SK-N-SH (cell line): ENCODE data around the gene COIL.

Experiments used
- CHD2 ChIP-seq: fragments of 150-350 bp; IDR thresholded peaks from 2 replicates; pipeline ENCODE4 v1.6.1; 2018; ENCODE audit warnings: low read length; ENCODE audit not compliant: partially characterized antibody
- CTCF ChIP-seq: fragments of 200-600 bp; sonication (generic); IDR thresholded peaks from 2 replicates; pipeline ENCODE4 v1.6.1; 2017; ENCODE audit warnings: antibody characterized with exemption, mild to moderate bottlenecking, moderate library complexity
- ELF1 ChIP-seq: IDR thresholded peaks from 2 replicates; pipeline ENCODE4 v1.4.0; 2012
- EZH2phosphoT487 ChIP-seq: fragments of 200-600 bp; sonication (generic); IDR thresholded peaks from 2 replicates; pipeline ENCODE4 v1.6.1; 2017; ENCODE audit warnings: low read depth, mixed run types, mild to moderate bottlenecking, antibody characterized with exemption, moderate library complexity, borderline replicate concordance
- FOSL2 ChIP-seq: IDR thresholded peaks from 2 replicates; pipeline ENCODE4 v1.4.0; 2012; ENCODE audit warnings: low read depth, mild to moderate bottlenecking, moderate library complexity, borderline replicate concordance
- FOXJ3 ChIP-seq: sonication (generic); formaldehyde crosslinking; IDR thresholded peaks from 2 replicates; pipeline ENCODE4 v1.5.1; 2020; ENCODE audit warnings: mild to moderate bottlenecking, missing genetic modification reagents
- FOXM1 ChIP-seq: IDR thresholded peaks from 2 replicates; pipeline ENCODE4 v1.4.0; 2012; ENCODE audit warnings: low read depth, mild to moderate bottlenecking
- JUND ChIP-seq: IDR thresholded peaks from 2 replicates; pipeline ENCODE4 v1.4.0; 2012
- RAD21 ChIP-seq: IDR thresholded peaks from 2 replicates; pipeline ENCODE4 v1.6.1; 2012; ENCODE audit warnings: mild to moderate bottlenecking, low read length
- REST ChIP-seq: IDR thresholded peaks from 2 replicates; pipeline ENCODE4 v1.6.1; 2012; ENCODE audit warnings: mild to moderate bottlenecking, low read depth, low read length, moderate library complexity
- SIN3A ChIP-seq: IDR thresholded peaks from 2 replicates; pipeline ENCODE4 v1.6.1; 2012; ENCODE audit warnings: low read depth, mild to moderate bottlenecking, low read length, moderate library complexity, borderline replicate concordance
- TAF1 ChIP-seq: IDR thresholded peaks from 2 replicates; pipeline ENCODE4 v1.6.1; 2012; ENCODE audit warnings: low read depth, mild to moderate bottlenecking, low read length, moderate library complexity, borderline replicate concordance
- USF1 ChIP-seq: IDR thresholded peaks from 2 replicates; pipeline ENCODE4 v1.4.0; 2012; ENCODE audit warnings: low read depth, borderline replicate concordance
- USF2 ChIP-seq: fragments of 150-350 bp; IDR thresholded peaks from 2 replicates; pipeline ENCODE4 v1.6.1; 2017; ENCODE audit warnings: antibody characterized with exemption, low read length, low read depth, borderline replicate concordance

GRCh38 chr17:56994009-56994792 lies 33.4 kb upstream of the COIL start:
- TF ChIP-seq REST = no peak
- TF ChIP-seq CTCF = no peak
- TF ChIP-seq USF2 = no peak
- no peak for TF ChIP-seq RAD21
- no peak for TF ChIP-seq CHD2
- no peak for TF ChIP-seq USF1
- TF ChIP-seq TAF1 = no peak
- no peak for TF ChIP-seq ELF1
- TF ChIP-seq FOSL2 = no peak
- TF ChIP-seq FOXM1 = no peak
- TF ChIP-seq JUND = no peak
- TF ChIP-seq EZH2phosphoT487 = no peak
- TF ChIP-seq FOXJ3 = no peak
- no peak for TF ChIP-seq SIN3A
